ENCODE data around the gene CRELD1. TPM values are rescaled to one million over a fixed set of nuclear protein-coding genes. Genes with fewer than 3 reads are reported as not detected.

CRELD1 gene, protein sequence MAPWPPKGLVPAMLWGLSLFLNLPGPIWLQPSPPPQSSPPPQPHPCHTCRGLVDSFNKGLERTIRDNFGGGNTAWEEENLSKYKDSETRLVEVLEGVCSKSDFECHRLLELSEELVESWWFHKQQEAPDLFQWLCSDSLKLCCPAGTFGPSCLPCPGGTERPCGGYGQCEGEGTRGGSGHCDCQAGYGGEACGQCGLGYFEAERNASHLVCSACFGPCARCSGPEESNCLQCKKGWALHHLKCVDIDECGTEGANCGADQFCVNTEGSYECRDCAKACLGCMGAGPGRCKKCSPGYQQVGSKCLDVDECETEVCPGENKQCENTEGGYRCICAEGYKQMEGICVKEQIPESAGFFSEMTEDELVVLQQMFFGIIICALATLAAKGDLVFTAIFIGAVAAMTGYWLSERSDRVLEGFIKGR
- total RNA-seq (2021): 13.2 and 20.3 TPM in 2 replicates
- Bru-seq, nascent RNA: percentile 55 among the genes with signal in this experiment
- percentile 53 among the genes with signal in this experiment for BruChase-seq, experiment 1, labeled RNA remaining after a 2-hour chase
- percentile 60 among the genes with signal in this experiment for BruChase-seq, experiment 2, labeled RNA remaining after a 6-hour chase
- long read RNA-seq, transcript CRELD1-203 (11 exons, 1,728 nt): minor isoform, 7 of 46 reads
- long read RNA-seq, transcript CRELD1-206 (11 exons, 1,778 nt): major isoform, 17 of 46 reads
- long read RNA-seq, transcript CRELD1-202 (10 exons, 2,696 nt): minor isoform, 5 of 46 reads
- long read RNA-seq, partial matches to known transcripts: 4 of 46 reads
- long read RNA-seq, other reads (novel, unspliced or antisense): 11 of 46 reads

DNA sequence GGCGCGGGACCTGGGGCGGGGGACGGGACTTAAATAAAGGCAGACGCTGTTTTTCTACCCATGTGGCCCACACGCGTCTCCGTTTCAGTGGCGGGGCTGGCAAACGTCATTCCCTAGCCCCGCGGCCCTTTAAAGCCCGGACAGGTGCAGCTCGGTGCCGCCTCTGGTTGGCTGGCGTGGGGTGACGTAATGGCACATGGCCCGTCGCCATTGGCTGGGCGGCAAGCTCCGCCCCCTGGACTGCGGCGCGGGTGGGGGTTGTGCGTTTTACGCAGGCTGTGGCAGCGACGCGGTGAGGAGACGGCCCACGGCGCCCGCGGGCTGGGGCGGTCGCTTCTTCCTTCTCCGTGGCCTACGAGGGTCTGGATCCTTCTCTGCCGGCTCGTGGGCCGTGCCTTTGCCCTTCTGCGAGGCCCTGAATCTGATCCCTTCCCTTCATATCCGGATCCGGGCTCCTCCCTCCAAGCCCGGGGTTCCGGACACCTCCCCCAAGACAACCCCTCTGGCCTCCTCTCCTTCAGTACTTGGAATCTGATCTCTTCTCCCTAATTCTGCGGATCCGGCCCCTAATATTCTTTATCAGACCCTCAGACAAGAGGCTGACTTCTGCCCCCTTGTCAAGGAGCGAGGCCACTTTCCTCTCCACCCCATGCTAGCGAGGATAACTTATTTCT is at the start of gene CRELD1:
Gene CRELD1 (plus strand): TSS at position 274 of the 674 bp plus-strand sequence. CDS start 605 bp downstream, outside the sequence.
- Histone ChIP-seq H3K4me1 (ENCODE audit: insufficient read depth, low read length, poor library complexity, severe bottlenecking) (peaks cover 15% of the 10 kb centered on the region), H3K36me3 (ENCODE audit: insufficient read depth, low read length, poor library complexity, severe bottlenecking) (peaks cover 7% of the 10 kb centered on the region), H3K4me3 (ENCODE audit: low read depth, low read length, poor library complexity, severe bottlenecking) (peak within 1 kb of the TSS; percentile 65), H3K27me3 (replicated peaks; ENCODE audit: insufficient read depth, low read depth, low read length, poor library complexity) (no peaks in the 10 kb centered on the region), H3K27ac (ENCODE audit: low read depth, low read length, poor library complexity, severe bottlenecking) (peak within 1 kb of the TSS; percentile 87), H3K9me3 (ENCODE audit: low read depth, low read length, poor library complexity, severe bottlenecking) (no peaks in the 10 kb centered on the region)
- BruUV-seq (replicated peaks): no TSS peak
- ChIA-PET POLR2A (ENCODE audit: low non-redundant PET) (no interaction called here), CTCF (interaction anchor here (2.0 kb wide), 1 partner anchor 13 kb away, joined by 27 read pairs; no protein-coding TSS in a partner anchor)
- intact Hi-C loops (cut with micrococcal nuclease; ENCODE audit: unreplicated experiment): no loop called here
- DNase-seq (ENCODE audit: low spot score): peak; percentile 97
- TF ChIP-seq, protein P1, sequence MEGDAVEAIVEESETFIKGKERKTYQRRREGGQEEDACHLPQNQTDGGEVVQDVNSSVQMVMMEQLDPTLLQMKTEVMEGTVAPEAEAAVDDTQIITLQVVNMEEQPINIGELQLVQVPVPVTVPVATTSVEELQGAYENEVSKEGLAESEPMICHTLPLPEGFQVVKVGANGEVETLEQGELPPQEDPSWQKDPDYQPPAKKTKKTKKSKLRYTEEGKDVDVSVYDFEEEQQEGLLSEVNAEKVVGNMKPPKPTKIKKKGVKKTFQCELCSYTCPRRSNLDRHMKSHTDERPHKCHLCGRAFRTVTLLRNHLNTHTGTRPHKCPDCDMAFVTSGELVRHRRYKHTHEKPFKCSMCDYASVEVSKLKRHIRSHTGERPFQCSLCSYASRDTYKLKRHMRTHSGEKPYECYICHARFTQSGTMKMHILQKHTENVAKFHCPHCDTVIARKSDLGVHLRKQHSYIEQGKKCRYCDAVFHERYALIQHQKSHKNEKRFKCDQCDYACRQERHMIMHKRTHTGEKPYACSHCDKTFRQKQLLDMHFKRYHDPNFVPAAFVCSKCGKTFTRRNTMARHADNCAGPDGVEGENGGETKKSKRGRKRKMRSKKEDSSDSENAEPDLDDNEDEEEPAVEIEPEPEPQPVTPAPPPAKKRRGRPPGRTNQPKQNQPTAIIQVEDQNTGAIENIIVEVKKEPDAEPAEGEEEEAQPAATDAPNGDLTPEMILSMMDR (conservative IDR thresholded peaks at IDR 0.05; ENCODE audit: low read depth, low read length): no peak
- TF ChIP-seq EZH2 (IDR thresholded peaks at IDR 0.05; ENCODE audit: borderline replicate concordance, low read depth, low read length, poor library complexity, severe bottlenecking): no peak

DNA sequence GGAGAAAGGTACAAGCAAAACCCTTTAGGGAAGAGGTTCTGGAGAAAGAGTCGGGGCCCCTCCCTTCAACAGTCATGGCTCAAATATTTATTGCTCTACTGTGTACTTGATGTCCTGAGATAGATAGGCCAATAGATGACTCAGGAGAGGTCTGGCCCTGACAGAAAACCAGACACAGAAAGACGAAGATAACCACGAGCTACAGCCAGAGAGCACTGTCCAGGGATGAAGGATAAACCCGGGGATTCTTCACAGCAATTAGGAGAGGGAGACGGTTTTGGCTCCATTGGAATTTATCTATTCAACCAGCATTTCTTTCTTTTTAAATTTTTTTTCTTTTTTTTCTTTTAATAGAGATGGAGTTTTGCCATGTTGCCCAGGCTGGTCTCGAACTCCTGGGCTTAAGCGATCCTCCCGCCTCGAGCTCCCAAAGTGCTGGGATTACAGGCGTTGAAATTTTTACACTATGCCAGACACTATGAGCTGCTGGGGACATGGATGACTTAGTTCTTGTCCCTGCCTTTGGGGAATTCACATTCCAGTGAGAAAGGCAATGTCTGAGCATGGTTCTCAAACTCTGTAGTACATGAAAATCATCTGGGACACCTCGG is 49.0 kb upstream of the CRELD1 start:
- Histone ChIP-seq H3K4me1 (ENCODE audit: insufficient read depth, low read length, poor library complexity, severe bottlenecking) (no peaks in the 10 kb centered on the region), H3K9me3 (ENCODE audit: low read depth, low read length, poor library complexity, severe bottlenecking) (no peaks in the 10 kb centered on the region), H3K27ac (ENCODE audit: low read depth, low read length, poor library complexity, severe bottlenecking) (no peak overlapping the region), H3K4me3 (ENCODE audit: low read depth, low read length, poor library complexity, severe bottlenecking) (no peak overlapping the region), H3K36me3 (ENCODE audit: insufficient read depth, low read length, poor library complexity, severe bottlenecking) (no peaks in the 10 kb centered on the region), H3K27me3 (replicated peaks; ENCODE audit: insufficient read depth, low read depth, low read length, poor library complexity) (no peaks in the 10 kb centered on the region)
- intact Hi-C loops (cut with micrococcal nuclease; ENCODE audit: unreplicated experiment): no loop called here
- DNase-seq (ENCODE audit: low spot score): no peak
- no peak for TF ChIP-seq EZH2 (IDR thresholded peaks at IDR 0.05; ENCODE audit: borderline replicate concordance, low read depth, low read length, poor library complexity, severe bottlenecking)
- TF ChIP-seq, protein P1 (conservative IDR thresholded peaks at IDR 0.05; ENCODE audit: low read depth, low read length): no peak
- ChIA-PET POLR2A (ENCODE audit: low non-redundant PET) (no interaction called here), CTCF (no interaction called here)
- BruUV-seq (replicated peaks): no TSS peak

DNA sequence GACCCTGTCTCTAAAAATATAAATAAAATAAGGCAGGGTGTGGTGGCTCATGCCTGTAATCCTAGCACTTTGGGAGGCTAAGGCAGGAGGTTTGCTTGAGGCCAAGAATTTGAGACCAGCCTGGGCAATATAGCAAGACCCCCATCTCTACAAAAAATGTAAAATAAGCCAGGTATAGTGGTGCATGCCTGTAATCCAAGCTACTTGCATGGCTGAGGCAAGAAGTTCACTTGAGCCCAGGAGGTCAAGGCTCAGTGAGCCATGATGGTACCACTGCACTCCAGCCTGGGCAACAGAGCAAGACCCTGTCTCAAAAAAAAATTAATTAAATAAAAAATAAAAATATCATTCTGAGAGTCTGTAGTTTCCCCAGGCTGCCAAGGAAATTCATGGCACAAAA is 47.3 kb upstream of the CRELD1 start:
- Histone ChIP-seq H3K27me3 (replicated peaks; ENCODE audit: insufficient read depth, low read depth, low read length, poor library complexity) (no peaks in the 10 kb centered on the region), H3K4me3 (ENCODE audit: low read depth, low read length, poor library complexity, severe bottlenecking) (no peak overlapping the region), H3K36me3 (ENCODE audit: insufficient read depth, low read length, poor library complexity, severe bottlenecking) (no peaks in the 10 kb centered on the region), H3K4me1 (ENCODE audit: insufficient read depth, low read length, poor library complexity, severe bottlenecking) (peaks cover 1% of the 10 kb centered on the region), H3K27ac (ENCODE audit: low read depth, low read length, poor library complexity, severe bottlenecking) (no peak overlapping the region), H3K9me3 (ENCODE audit: low read depth, low read length, poor library complexity, severe bottlenecking) (no peaks in the 10 kb centered on the region)
- no peak for TF ChIP-seq EZH2 (IDR thresholded peaks at IDR 0.05; ENCODE audit: borderline replicate concordance, low read depth, low read length, poor library complexity, severe bottlenecking)
- TF ChIP-seq, protein P1 (conservative IDR thresholded peaks at IDR 0.05; ENCODE audit: low read depth, low read length): no peak
- POLR2A ChIA-PET (ENCODE audit: low non-redundant PET): no interaction called here
- no peak for DNase-seq (ENCODE audit: low spot score)
- BruUV-seq (replicated peaks): no TSS peak
- intact Hi-C loops (cut with micrococcal nuclease; ENCODE audit: unreplicated experiment): no loop called here
- CTCF ChIA-PET: no interaction called here

All from A673 (cell line).